NCI-H2029 (cell line): ENCODE results near the gene VPS26C.

Source experiments
- DNase-seq: peaks from one replicate; lab custom pipeline; 2025; lab: John Stamatoyannopoulos, UW

Gene VPS26C

DNA sequence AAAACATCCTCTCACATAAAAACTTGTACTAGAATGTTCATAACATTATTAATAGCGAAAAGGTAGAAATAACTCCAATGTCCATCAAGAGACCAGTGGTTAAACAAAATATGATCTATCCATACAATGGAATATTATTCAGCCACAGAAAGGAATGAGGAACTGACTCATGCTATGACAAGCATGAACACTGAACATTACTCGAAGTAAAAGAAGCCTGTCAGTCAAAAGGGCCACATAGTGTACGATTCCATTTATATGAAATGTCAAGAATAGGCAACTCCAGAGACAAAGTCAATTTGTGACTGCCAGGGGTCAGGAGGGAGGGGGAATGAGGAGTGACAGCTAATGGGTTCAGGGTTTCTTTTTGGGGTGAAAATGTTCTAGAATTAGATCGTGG, 2.3 kb downstream of the VPS26C start:
- no peak for DNase-seq

DNA sequence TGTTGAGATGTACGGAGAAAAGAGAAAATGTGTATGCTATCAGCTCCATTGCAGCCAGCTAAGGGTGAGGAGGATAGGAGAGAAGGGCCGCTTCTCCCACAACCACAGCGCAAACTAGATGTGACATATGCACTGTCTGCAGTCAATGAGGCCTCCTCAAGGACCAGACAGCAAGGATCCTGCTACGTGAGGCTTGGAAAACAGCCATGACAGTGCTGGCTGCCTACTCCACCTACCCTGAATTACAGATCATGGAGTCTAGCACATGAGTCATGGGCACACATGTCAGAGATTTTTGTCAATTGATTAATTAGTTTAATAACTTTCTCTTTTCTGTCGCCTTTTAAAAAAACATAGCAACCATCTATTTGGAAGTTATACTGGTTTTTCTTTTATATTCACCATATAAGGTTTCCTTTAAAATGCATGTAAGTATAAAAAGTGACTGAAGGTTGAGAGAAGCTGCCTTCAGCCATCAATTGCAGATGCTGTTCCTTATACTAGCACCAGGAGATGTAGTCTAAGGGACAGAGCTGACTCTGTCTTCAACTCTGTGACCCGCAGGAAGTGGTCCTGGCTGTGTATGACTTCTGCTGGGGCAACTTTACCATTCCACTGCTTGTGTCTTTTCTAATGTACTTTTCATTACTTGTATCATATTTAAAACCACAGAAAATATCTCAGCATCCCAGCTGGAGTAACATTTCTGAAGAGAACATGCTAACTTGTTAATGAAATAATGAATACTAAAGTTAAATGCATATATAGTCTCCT, 3.1 kb downstream of the VPS26C start:
- DNase-seq, result no peak

DNA sequence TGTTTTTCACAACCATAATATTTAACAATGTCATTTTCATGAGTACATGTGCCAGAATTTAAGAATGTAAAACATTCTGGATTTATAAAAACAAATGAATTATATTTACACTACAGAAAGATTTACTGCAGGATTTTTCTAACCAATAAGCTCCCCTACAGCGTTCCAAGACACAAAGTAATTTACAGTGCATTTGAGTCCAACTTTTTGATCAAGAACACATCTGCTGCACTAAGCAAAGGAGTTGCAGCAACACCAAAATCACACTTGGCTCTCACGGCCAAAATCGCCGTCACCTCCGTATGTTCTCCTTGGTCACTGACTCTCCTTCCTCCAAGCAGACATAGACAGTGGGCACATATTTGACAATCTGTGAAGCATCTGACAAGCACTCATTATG, 7.7 kb downstream of the VPS26C start:
- DNase-seq, result no peak

DNA sequence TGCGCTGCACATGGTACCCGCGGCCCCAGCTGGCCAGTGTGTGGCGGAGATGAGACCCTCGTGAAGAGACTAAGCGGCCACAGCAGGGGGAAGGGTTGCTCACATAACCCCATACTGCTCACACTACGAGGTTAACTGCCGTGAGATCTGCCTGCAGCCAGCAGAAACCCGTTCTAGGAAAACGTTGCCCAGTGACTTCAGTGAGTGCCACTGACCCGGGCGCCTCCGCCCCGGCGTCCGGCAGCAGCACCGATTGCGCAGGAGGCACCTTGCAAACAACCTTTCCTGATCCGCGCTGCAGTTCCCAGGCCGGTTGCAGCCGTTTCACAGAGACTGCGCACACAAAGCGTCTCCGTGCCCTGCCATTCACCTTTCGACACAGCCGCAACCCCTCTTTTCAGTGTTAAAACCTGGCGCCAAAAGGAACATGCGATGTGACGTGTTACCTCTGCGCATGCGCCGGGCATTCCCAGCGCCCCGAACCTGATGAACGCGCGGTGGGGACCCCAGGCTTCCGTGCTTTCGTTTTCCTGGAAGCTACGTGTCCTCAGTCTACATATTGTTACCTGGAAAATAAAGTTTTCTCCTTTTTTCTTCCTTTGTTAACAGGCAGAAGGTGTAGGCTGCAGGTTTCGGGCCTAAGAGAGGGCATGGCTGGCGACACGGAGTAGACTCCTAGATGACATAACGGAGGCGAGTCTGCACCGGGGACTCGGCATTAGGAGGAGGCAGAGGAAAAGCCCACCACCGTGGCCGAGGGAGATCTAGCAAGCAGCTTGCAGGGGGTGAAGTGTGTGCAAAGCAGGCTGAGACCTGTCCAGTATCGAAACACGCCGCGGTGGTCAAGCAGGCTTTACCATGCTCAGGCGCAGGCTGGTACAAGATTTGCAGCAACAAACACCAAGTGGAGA, 8.9 kb downstream of the VPS26C start:
- DNase-seq, result peak; percentile 62

DNA sequence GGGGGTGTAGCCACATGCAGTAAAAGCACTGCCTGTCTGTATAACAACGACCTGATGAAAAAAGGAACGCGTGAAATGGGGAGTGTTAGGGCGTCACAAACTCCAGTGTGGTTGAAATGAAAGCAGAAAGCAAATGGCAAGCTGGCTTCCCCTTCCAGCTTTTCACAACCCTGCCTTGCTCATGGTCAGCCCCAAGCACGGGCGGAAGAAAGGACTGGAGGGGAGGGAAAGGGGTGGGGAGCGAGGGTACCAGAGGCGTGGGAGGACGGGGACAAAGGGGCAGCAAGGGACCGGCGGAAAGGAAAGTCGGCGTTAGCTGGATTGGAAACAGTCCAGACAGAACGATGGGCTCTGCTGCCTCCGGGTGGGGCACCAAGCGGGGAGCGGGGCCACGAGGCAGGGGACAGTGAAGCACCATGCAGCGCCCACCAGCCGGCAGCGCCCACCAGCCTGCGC, 9.6 kb downstream of the VPS26C start:
- DNase-seq, result peak; percentile 35

DNA sequence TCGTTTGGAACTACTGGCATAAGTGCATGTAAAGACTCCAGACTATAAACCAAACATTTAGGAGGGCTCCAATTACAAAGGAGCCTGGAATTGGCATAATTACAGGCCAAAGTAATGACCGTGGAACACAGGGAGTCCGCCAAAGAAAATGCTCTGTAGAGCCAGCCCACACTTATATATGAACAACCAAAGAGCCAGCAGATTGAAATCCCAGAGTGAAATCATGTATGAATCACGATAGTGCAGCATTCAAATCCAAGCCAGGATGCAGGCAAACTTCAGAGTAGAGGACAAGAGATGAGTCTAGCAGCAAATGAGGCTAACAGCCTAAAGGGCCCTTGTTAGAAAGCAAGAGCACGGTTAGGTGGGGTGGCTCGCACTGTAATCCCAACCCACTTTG, 13.1 kb downstream of the VPS26C start:
- no peak for DNase-seq

DNA sequence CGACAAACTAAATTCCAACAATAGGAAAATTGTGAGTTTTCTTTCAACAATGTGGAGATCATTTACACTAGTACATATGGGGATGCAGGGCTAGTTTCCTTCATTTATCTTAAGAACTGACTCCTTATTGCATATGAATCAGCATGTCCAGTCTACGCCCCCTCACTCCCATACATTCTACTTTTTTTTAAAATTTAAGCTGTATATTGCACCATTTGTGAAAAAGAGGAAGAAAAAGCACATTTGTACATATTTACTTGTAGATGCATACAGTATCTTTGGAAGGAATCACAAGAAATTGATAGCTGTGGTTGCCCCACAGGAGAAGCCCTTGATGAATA, 15.9 kb downstream of the VPS26C start:
- DNase-seq, result no peak

DNA sequence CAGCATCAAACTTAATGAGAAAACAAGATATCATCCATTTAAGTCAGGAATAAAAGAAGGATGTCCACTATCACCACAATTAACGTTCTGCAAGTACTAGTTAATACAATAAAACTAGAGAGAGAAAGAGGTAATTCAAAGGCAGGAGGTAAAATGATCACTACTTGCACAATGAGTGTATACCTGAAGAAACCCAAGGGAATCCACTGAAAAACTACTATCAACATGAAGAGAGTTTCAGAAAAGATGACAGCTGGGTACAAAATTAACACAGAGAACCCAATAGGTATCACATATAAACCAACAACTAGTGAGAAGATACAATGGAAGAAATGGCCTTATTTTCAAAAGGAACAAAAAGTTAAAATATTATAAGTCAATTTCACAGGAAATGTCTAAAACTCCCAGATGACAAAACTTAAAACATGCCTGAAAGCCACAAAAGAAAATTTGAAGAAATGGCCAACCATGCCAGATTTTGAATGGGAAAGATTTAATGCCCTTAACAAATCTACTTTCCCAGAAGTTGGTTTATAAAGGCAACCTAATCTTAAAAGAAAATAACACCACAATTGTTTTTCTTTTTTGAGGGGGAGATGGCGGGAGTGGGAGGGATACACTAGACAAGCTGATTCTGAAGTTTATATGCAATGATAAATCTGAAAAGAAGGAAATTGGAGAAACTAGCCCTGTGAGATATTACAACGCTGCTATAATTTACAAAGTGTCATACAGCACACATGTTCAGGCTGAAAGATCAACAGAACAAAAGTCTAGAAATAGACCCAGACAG, 17.8 kb downstream of the VPS26C start:
- no peak for DNase-seq

DNA sequence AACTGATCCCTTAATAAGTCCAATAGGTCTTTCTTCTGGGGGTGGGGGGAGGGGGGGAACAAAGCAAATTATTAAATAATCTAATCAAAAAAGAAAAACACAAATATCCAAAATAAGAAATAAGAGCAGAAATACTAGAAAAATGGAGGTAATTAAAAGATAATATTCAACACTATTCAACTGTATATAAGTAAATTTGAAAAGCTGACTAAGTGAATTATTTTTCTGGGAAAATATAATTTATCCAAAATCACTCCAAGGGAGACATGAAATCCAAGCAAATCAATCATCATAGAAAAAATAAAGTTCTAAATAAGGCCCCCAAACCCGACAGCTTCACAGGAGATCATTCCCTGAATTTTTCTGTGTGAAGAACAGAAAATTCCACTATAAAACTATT, 18.8 kb downstream of the VPS26C start:
- DNase-seq, result no peak

DNA sequence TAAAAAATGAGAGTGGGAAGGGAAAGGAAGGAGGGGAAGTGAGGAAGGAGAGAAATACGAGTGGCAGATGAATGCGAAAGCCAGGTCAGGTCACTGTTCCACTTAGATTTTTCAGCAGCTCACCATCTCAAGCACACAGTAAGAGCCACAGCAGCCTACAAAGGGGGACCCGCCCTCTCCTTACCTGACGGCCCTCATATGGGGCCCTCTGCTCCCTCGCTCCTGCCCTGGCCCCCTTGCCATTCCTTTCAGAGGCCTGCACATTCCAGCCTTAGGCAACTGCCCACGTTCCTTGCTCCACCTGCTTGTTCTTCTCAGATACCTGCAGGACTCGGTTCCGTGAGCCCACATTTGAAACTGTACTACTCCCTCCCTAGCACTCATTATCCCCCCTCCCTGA, 22.0 kb downstream of the VPS26C start:
- no peak for DNase-seq

DNA sequence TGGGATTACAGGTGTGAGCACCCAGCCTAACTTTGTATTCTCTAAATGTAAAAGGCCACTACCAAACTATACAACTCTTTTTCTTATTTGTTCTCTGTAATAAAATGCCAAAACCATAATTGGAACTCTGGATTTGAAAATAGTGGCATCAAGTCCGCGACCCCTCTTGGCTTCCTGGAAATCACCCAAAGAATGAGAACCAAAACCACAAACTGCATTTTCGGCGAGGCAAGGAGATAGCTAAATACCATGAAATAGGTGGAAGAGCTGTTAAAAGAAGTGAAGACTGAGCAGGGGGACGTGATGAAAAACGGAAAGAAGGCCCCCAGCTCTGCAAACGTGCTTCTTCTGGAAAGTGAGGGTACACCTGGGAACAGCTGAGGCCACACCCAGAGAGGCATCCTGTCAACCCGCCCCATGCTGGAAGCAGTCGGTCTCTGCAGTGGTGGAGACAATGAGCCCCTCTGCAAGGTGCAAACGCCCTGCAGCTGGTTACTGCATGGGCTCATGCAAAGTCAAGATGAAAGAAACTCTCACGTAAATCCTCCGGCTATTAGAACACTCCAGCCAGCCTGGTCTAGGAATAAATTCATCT, 22.5 kb downstream of the VPS26C start:
- no peak for DNase-seq

DNA sequence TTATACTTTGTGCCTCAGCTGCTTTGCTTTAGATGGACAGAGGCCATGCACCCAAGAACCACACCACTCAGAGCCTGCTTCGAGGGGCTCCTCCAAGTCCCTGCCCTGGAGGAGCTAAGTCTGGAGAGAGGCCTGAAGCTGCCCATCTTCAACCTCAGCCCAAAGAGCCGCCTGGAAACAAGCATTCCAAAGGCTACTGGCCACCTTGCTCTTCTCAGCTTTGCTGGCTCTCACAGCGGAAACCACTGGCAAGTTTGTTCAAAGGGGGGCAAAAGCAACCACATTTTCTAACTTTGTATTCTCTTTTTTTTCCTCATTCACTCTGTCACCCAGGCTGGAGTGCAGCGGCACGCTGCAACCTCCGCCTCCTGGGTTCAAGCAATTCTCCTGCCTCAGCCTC, 23.2 kb downstream of the VPS26C start:
- no peak for DNase-seq

DNA sequence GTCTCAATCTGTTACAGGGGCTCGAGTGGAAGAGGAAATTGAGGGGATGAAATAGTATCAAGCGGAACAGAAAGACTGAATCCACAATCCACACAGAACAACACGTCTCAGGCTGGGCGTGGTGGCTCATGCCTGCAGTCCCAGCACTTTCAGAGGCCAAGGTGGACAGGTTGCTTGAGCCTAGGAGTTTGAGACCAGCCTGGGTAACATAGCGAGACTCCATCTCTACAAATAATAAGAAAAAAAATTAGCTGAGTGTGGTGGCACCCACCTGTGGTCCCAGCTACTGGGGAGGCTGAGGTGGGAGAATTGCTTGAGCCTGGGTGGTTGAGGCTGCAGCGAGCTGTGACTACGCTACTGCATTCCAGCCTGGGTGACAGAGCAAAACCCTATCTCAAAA, 25.7 kb downstream of the VPS26C start:
- DNase-seq, result no peak

DNA sequence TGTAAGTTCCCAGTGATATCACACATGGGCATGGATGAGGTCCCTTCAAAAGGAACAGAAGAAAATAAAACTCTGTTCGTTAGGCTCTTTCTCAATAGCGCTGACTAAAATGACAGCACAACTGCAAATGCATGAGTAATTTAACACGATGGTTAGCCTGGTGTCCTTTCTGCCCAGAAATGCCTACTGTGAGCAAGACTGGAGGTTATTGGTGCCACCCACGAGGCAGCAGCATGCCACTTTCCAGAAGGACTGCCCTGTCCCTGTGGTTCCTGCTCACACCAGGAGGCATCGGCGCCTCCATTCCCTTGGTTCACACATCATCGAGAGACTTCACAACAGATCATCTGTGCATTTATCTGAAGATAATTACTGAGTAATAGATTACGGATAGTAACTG, 26.2 kb downstream of the VPS26C start:
- DNase-seq, result no peak

DNA sequence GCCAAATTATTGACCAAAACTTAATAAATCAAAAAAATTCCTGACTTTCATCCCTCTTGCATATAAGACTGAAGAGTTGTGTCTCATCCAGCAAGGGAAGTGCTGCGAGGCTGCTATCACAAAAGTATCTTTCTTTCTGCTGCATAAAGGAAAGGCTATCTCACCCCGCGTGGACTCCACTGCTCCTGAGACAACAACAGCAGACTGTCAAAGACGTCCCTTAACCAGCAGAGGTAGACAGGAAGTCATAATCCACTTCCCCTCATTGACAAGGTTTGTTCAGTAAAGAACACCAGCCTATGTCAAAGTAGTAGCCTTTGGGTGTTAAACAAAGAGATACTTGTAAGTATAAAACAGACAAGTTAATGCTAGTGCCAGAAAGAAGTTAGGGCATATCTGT, 29.4 kb downstream of the VPS26C start:
- DNase-seq, result no peak

DNA sequence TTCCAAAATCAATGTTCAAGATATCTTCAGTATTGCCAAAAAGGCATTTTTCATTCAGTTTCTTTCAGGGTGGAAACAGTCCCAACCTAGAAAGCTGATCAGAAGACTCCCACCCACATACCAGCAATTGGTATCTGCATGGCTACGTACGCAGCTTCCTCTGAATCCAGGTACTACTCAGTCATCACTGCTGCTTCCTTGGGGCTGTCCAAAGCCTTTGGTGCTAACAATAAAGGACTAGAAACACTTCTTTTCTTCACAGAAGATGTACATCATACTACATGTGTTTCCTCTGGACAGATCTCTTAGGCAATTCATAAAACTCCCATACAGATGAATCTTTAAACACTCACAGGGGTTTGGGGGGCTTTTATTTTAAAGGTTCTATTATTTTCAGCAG, 29.8 kb downstream of the VPS26C start:
- no peak for DNase-seq

DNA sequence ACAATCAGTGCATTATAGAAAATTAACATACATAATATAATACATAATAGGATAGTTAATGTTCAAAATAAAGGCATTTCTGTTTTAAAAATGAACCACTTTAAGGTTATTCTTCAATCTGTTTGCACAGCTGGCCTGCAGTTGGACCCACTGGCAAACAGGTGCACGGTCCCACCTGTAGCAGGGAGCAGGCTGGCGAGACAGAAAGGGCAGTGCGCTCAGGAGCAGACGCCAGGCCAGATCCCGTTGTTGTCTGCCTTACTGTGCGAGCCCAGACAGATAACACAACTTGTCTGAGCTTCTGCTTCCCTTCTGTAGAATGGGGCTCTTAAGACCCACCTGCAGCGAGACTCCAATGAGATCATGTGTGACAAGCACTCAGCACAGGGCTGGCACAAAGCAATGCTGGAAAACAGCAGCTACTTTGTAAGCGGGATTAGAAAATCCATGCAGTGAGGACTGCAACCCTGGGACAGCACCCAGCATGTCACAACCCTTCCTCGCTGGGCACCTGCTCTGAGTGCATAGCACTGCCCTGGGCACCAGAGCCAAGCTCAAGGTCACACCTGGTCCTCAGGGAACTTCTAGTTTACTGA, 33.5 kb downstream of the VPS26C start:
- peak; percentile 84 for DNase-seq

DNA sequence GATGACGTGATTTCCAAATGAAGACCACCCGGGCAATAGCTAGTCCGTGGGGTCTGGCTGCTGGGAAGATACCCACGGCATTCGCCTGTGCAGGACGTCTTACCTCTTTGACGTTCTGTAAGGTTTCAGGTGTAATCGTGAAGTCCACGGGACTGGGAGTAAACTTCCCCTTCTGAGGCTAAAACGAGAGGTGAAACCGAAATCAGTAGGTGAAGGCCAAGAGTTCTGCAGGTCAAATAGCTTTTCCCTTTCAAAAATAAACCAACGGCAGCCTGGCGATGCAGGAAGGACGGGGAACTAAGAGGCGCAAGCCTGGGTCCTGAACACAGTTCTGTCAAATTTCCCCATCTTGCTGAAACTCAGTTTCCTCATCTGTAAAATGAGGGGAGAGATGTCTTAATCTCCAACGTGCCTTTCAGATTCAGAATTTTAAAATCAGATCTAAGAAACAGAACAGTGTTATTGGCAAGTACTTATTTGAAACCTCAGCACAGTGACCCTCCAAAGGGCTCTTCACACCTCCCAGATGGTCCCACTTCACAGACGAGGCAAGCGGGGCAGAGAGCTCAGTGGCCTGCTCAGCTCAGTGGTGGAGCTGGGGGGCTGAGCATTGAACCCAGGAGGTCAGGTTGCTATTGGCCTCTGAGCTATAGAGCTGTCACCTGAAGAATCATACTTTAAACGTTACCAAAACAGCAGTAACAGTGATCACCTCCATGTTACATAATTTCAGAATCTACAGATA, 34.7 kb downstream of the VPS26C start:
- DNase-seq, result no peak

DNA sequence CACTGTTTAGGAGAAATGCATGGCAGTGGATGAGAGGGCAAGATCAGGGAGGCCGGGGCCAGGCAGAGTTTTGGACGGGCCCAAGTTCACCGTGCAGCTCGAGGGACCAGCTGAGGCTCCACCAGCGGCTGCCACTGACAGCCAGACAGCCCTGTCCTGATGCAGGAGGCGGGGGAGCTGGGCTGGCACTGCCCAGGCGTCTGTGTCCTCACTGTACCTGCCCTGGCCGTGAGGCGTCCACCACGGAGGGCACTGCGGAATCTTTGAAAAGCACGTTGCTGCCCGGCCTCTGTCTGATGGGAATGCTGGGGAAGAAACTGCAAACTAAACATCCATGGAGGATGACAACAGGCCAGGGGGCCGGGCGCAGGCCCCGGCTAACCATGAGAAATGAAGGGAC, 35.5 kb downstream of the VPS26C start:
- DNase-seq, result no peak

DNA sequence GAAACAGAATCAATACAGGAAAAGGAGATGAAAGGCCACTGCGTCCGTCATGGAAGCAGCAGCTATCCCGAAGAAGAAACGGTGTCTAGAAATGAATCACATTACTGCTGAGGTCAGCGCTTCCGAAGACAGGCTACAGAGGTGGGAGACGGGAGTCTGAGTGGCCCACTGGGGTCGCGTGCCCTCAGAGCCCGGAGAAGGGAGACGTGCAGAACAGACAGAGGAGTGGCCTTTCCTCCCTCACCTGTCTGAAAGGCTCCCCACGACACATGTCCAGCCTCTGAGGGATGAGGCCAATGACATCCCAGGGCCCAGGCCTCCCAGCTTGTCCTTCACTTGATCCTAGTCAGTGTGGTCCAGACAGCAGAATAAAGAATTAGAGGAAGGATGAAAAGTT, 35.9 kb downstream of the VPS26C start:
- DNase-seq, result no peak

DNA sequence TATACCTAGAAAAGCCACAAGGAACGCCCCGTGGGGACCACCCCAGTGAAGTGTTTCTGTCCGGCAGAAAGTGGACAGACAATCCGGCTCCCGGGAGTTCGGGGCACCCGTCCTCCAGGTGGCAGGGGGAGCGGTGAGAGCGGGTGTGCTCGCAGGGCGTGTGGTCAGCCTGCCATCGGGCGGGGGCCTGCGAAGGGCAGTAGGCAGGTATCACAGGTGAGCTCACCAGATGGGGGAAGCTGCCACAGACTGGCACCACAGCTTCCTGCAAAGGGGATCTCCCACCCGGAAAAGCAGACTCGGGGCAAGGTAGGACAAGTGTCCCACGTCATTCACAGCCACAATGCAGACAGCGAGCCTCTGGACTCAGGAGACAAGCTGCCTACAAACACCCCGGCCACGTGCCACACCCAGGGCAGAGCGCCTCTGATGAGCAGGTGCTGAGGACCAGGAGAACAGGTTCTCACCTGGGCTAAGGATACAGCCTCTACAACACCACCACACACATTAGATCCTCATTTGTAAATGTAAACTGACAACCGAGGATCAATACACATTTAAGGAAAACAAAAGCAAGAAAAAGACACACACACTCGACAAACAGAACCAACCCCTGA, 36.4 kb downstream of the VPS26C start:
- peak; percentile 81 for DNase-seq
